Stimulated activated naive CD4-positive, alpha-beta T cell (primary cell): ENCODE measurements around the gene GPN1.
A peak's percentile ranks its signal among the peaks of the same experiment; 100 is the strongest.
"Not testable (repeated sequence)": the region's sequence is repeated elsewhere in the genome, so short reads cannot be mapped to it uniquely, and the experiment has no call there.

Experiments used
- DNase-seq, 6 experiments: peaks; one replicate each; lab custom pipeline; 2025; lab: John Stamatoyannopoulos, UW

Gene GPN1

DNA sequence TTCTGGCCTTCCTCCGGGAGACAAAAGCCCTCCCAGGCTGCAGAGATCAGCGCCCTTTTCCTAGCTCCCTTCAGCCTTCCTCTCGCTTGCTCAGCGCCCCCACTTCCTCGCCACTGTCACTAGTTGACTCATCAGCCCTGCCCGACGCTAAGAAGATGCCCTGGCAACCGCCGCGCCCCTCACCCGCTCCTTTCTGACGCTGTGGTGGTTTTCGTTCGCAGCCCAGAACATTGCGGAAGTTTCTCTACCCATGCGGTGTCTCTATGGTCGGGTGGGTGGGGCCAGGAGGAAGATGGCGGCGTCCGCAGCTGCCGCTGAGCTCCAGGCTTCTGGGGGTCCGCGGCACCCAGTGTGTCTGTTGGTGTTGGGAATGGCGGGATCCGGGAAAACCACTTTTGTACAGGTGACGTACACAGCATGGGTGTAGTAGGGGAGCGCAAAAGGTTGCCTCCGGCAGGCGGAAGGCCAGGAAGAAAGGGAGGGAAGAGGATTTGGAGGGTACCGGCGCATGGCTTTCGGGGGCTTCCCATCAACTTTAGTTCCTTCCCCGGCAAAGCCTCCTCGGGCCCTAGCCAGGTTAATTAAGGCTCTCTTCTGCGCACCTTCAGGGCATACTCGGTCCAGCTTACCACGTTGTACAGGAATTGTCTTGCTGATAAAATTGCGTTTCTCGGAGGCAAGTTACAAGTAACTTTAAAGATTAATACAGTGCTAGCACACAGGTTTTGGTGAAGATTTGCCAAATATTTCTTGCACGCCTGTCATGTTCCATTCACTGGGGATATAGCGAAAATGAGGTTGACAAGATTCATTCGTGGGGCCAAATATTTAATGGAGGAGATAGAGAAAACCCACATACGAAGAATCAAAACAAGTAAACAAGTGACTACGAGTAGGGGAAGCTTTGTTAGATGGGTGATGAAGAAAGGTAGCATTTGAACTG lies at the start of gene GPN1, which contains the start of gene CCDC121:
Gene GPN1 (plus strand): TSS at position 284 of the 943 bp plus-strand sequence. CDS start 9 bp downstream, at position 293.
Gene CCDC121 (minus strand): TSS at position 246 of the 943 bp plus-strand sequence. CDS start 1,213 bp downstream, outside the sequence.
- DNase-seq: peak; percentile 87 to 93 (median 91)

DNA sequence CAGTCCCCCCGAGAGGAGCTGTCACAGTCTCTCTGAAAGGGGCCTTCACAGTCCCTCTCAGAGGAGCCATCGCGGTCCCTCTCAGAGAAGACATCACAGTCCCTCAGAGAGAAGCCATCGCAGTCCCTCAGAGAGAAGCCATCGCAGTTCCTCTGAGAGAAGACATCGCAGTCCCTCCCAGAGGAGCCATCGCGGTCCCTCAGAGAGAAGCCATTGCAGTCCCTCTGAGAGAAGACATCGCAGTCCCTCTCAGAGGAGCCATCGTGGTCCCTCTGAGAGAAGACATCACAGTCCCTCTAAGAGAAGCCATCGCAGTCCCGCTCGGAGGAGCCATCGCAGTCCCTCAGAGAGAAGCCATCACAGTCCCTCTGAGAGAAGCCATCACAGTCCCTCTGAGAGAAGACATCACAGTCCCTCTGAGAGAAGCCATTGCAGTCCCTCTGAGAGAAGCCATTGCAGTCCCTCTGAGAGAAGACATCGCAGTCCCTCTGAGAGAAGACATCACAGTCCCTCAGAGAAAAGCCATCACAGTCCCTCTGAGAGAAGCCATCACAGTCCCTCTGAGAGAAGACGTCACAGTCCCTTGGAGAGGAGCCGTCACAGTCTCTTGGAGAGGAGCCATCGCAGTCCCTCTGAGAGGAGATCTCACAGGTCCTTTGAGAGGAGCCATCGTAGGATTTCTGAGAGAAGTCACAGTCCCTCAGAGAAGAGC lies 47.3 kb upstream of the GPN1 start:
- no peak for DNase-seq

DNA sequence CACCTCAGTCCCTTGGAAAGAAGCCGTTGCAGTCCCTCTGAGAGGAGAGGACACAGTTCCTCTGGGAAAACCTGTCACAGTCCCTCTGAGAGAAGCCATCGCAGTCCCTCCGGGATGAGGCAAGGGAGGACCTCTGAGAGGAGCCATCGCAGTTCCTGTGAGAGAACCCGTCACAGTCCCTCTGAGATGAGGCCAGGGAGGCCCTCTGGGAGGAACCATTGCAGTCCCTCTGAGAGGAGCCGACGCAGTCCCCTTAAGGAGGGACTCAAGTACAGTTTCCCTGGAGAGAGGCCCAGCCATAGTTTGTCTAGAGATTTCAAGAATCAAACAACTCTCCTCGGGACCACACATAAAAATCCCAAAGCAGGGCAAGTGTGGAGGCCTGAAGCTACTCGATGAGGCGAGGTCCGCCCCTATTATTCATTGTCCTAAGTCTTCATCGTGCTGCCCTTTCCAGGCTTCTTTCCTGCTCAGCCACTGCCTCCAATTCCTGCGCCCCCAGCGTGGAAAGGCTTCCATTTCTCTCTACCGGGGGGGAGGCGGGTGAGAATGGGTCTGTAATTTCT lies 46.6 kb upstream of the GPN1 start:
- no peak for DNase-seq

DNA sequence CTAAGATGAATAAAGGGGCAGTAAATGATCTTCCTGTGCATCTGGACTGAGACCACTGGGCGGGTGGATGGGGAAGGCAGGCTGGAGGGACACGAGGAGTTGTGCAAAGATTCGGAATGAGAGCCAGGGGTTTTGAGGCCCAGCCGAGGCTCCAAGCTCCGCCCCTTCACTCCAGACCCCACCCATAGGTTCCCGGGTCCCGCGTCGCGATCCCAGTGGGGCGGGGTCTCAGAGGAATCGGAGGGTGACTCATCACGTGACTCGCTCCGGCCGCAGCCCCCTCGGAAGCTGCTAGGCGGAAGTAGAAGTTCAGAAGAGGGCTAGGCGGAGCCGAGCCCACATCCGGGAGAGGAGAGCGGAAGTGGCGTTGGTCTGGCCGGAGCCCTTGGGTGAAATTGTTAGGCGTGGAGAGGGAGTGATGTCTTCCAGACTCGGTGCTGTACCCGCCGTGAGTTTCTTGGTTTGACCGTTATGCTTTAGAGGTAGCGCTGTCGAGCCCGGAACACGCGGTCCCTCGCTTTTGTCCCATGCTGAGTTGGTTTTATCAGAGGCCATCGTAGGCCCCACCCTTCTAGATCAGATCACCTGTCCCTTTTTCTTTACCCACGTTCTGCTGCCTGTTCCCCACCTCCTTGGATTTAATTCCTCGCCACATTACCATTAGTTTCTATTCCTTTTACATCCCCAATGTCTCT lies 46.0 kb upstream of the GPN1 start, which contains the start of gene ZNF512:
Gene ZNF512 (plus strand): TSS at position 348 of the 695 bp plus-strand sequence. CDS start 71 bp downstream, at position 419.
- DNase-seq: peak; percentile 49 to 74 (median 68)

DNA sequence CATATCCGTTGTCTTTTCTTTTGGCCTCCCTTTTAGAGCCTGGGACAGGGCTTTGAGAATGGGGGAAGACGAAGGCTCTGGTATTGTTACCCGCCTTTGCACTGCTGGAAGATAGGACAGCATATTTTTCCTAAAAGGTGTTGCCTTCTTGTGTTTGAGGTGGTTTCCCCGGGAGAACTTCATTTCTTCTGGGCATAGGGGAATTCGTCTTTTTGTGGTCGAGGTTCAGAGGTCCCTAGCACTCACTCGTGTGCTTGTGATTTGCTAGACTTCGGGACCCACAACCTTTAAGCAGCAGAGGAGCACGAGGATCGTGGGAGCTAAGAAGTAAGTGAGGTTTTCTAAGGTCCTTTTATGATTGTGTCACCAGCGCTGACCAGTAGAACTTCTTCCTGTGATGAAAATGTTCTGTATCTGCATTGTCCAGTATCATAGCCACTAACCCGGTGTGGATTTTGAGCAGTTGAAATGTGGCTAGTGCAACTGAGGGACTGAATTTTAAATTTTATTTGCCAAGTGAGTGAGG lies 45.4 kb upstream of the GPN1 start:
- DNase-seq: no peak

DNA sequence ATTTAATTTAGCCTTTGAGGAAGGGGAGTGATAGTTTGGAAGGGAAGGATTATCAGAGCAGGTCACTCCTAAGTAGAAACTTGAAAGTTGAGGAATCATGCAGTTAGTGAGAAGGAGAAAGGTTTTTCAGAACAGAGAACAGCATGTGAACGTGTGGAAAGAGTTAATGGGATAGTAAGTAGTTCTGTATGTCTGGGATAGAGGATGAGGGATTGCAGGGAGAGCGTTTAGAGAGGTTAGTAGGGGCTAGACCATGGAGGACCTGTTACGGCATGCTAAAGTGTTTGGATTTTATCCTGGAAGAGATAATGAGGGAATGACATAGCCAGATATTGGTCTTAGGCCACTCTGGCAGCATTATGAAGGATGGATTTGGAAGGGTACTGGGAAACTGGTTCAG lies 44.3 kb upstream of the GPN1 start:
- DNase-seq: no peak

DNA sequence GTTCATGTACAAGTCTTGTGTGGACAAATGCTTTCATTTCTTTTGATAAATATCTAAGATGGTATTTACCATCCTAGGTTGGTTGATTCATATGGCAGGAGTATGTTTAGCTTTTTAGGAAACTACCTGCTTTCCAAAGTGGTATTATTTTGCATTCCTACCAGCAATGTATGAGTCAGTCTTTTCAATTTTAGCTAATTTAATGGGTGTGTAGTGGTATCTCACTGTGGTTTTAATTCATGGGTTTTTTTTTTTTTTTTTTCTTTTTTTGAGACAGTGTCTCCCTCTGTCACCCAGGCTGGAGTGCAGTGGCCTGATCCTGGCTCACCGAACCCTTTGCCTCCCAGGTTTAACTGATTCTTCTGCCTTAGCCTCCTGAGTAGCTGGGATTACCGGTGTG lies 41.8 kb upstream of the GPN1 start:
- DNase-seq: no peak

DNA sequence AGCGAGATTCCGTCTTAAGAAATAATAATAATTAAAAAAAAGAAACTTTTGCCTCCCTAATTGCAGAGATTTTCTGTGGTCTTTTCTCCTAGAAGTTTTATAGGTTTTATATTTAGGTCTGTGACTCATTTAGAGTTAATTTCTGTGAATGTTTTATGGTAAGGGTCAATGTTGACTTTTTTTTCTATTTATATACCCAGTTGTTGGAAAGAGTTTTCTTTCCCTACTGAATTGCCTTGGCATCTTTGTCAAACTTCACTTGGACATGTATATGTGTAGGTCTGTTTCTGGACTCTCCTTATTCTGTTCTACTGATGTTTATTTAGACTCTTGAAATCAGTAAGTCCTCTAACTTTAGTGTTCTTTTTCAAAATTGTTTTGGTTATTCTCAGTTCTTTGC lies 40.5 kb upstream of the GPN1 start:
- no peak for DNase-seq

DNA sequence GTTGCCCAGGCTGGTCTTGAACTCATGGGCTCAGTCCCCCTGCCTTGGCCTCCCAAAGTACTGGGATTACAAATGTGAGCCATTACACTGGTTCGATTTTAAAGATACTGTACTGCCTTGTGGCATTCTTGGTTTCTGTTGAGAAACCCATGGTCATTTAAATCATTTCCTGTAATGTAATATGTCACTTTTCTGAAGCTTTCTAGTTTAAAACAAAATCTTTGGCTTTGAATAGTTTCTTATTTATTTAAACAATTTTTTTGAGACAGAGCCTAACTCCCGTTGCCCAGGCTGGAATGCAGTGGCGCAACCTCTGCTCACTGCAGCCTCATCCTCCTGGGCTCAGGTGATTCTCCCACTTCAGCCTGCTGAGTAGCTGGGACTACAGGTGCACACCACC lies 37.1 kb upstream of the GPN1 start:
- DNase-seq: no peak

DNA sequence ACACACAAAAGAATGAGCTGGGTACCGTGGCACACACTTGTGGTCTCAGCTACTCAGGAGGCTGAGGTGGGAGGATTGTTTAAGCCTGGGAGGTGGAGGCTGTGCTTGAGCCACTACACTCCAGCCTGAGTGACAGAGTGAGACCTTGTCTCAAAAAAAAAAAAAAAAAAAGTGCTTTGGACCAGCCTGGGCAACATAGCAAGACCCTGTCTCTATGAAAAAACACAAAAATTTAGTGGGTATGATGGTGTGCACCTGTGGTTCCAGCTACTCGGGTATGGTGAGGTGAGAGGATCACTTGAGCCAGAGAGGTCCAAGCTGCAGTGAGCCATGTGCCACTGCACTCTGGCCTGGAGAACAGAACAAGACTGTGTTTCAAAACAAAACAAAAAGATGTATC lies 35.6 kb upstream of the GPN1 start:
- DNase-seq: no peak

DNA sequence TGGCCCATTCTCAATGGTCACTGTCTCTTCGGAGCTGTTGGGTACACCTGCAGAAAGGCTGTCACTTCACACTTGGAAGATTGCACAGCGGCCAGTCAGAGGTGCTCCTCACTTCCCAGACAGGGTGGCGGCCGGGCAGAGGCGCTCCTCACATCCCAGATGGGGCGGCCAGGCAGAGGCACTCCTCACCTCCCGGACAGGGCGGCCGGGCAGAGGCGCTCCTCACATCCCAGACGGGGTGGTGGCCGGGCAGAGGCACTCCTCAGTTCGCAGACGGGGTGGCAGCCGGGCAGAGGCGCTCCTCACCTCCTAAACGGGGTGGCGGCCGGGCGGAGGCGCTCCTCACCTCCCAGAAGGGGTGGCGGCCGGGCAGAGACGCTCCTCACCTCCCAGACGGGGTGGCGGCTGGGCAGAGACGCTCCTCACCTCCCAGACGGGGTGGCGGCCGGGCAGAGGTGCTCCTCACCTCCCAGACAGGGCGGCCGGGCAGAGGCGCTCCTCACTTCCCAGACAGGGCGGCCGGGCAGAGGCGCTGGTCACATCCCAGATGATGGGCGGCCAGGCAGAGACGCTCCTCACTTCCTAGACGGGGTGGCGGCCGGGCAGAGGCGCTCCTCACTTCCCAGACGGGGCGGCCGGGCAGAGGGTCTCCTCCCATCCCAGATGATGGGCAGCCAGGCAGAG lies 34.7 kb upstream of the GPN1 start:
- not testable (repeated sequence) for DNase-seq

DNA sequence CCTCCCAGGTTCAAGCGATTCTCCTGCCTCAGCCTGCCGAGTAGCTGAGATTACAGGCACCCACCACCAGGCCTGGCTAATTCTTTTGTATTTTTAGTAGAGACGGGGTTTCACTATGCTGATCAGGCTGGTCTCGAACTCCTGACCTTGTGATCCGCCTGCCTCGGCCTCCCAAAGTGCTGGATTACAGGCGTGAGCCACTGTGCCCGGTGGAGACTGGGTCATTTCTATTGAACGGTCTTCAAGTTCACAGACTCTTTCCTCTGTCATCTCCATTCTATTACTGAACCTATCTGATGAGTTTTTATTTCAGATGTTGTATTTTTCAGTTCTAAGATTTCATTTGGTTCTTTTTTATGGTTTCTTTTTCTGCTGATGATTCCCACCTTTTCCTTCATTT lies 33.4 kb upstream of the GPN1 start:
- not testable (repeated sequence) for DNase-seq

DNA sequence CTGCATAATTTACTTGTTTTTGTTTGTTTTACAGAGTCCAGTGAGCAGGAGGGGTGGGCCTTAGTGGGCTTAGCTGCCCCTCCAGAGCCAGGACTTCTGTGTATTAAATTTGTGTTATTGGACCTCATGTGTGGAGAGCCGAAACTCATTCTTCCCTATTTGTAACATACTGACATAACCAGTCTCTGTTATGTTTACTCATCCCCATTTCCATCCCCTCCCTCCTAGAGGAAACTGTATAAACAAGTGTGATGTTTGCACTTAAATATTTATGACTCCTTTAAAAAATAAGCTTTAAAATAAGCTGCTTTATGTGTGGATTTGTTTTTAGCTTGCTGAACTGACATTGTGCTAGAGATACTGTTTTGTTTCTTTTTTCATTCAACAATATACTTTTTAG lies 32.2 kb upstream of the GPN1 start:
- no peak for DNase-seq

DNA sequence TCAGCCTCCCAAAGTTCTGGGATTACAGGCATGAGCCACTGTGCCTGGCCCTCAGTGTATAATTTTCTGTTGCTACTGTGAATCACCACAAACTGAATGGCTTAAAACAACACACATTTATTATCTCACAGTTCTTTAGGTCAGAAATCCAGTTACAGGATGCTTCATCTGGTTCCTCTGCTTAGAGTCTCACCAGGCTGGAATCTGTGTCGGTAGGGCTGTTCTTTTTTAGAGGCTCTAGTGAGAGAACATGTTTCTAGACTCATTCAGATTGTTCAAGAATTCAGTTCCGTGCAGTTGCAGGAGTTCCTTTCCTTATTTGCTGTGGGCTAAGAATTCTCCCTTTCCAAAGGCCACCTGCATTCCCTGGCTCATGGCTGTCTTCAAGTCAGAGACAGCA lies 22.2 kb upstream of the GPN1 start:
- no peak for DNase-seq

DNA sequence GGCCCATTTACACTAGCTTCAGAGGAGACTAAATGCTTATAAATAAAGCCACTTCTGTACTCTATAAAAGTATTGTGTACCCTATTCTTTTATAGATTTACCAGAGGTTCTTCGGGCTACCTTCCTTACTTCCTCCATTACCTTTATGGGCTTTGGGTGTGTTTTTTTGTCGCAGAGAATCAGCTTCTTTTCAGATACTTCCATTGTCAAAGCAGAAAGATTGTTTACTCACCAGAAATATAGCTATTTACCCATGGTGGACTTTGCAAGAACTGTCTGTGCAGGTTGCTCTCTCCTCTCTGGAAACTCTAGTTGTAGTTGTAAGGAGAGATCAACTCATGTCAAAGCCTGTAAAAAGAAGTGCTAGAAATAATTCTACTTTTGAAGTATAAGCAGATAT lies 14.9 kb upstream of the GPN1 start:
- DNase-seq: no peak

DNA sequence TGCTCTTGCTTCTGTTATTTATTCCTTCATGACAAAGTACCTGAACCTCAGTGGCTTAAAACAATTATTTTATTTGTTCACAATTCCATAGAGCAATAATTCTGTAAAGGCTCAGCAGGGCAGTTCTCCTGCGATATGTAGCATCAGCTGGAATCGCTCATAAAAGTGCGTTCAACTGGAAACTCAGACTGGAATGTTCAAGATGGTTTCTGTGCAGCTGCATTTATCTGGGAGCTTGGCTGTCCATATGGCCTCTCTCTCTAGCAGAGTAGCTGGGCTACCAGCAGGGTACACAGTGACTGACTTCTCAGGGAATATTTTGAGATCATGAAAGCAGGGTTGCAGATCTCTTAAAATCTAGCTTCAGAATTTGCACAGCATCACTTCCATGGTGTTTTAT lies 13.5 kb upstream of the GPN1 start:
- DNase-seq: no peak

DNA sequence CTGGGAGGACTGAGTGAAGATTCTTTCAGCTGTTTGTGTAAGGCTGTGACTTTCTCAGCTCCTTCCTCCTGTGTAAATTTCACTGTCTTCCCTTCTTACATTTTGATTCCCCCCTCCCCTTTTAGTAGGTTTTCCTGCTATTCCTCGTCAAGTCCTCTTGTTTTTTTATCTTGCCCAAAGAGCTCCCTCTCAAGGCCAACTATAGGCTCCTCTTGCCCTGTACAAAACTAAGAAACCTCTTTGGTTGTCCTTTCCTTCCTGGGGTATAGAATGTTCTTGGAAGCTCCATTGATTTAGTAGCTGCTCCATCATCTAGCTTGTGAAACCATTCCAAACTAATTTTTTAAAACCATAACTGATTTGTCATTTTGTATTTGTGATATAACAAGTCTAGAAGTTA lies 7.3 kb upstream of the GPN1 start:
- no peak for DNase-seq

DNA sequence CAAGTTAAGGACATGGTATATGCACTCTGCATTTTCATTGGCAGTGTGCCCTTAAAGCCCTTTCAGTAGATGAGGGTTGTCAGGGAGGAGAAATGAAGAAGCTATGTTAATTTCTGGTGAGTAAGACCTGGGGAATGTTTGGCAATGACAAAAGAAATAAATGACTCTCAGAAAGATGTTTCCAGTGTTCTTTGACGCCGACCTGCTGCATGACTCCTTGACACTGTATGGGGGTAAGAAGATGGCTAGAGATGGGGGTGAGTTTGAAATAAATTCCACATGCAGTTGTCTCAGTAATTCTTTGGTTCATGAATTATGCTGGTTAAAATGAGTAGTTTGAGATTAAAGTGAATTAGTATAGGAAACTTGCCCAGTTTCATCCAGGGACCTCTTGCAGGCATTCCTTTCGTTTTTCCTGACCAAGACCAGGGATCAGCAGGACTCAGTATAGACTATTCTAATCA lies 5.9 kb upstream of the GPN1 start:
- DNase-seq: no peak

DNA sequence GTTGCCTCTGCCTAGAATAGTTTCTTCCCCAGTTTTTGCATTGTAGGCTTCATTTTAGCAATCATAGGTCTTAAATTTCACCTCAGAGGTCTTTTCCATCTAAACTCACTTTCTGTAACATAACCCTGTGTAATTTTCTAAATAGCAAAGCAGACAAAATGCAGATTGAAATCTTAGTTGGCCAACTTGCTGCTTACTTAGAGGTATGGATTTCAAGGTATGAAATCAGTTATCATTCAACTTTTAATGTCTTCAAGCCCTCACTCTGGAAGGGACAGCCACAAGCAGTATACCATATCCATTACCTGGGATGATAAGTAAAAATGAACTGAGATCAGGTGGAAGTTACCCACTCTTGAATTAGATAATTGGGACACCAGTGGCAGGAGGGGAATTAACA lies 3.9 kb upstream of the GPN1 start:
- no peak for DNase-seq

DNA sequence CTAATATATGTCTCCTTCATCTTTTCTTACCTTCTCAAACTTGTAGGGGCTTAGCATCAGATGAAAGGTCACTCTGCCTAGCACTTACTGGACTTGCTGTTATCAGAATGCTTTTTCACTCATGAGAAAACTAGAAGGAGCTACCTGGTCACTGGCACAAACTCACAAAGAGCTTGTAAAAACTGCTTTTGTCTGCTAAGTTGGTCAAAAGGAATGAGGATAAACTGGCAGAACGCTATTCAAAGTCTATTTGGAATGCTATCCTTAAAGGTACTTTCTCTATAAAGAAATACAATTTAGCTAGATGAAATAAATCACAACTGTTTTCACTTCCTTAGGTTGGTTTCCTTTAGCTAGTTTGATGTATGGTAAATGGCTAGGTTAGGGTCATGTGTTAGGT lies 2.5 kb upstream of the GPN1 start:
- not testable (repeated sequence) for DNase-seq

DNA sequence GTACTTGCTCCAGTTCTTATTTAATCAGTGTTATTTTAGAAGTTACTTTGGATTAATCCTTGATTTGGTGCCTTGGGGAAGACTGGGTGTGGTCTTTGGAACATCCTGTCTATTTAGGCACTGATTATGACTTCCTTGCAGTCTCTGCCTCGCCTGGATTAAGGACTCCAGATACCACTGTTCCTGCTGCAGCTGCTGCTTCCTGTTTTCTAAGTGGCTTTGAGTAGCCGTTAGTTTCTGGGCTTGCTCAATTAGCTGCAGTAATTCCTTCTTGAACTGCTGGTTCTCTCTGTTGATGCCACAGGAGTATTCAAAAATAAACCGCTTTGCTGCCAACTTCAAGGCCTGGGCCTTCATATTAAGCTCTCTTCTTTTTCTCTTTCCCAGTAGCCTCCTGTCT lies 1.9 kb upstream of the GPN1 start:
- DNase-seq: not testable (repeated sequence)
